Activated CD4-positive, alpha-beta T cell treated with anti-CD3 and anti-CD28 coated beads, Interleukin-2, amount 50 U/mL, for 48 hours (primary cell): ENCODE measurements around the gene AP3B2.

Experiments used
- DNase-seq, 2 experiments: peaks; one replicate each; pipeline ENCODE4 v3.0.0-alpha.2; 2020

The AP3B2 gene

DNA sequence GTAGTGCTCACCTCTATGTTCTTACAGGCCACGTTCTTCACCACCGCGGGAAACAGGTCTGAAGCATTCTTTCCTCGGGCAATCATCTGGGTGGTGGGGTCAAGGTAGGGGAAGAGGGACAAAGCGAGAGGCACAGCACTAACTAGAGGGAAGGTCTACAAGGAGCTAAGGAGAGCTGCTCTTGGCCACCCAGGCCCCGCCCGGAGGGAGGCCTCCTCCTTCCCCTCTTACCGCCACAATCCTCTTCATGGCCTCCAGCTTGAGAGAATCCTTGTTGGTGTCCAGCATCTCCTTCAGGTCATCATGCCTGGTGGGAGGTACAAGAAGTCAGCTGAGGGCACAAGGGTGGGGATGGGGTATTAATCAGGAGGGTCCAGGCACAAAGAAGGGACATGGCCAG is 20.5 kb downstream of the AP3B2 start:
- no peak for DNase-seq

DNA sequence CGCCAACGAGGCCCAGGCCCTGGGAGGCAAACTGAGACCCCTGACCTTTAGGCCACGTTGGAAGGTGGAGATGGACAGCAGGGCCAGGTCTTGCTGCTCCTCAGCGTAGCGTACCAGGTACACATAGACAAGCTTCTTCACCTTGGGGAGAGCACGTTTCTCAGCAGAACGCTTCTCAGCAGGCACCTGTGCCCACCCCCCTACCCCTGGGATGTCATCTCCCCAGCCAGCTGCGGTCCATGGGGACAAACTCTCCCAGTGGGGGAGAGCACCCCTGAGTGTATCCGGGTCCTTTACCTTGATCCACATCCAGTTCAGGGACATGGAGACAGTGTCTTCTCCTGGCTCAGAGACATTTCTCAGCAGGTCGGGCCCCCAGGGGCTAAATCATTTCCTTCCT is 21.0 kb downstream of the AP3B2 start:
- no peak for DNase-seq

DNA sequence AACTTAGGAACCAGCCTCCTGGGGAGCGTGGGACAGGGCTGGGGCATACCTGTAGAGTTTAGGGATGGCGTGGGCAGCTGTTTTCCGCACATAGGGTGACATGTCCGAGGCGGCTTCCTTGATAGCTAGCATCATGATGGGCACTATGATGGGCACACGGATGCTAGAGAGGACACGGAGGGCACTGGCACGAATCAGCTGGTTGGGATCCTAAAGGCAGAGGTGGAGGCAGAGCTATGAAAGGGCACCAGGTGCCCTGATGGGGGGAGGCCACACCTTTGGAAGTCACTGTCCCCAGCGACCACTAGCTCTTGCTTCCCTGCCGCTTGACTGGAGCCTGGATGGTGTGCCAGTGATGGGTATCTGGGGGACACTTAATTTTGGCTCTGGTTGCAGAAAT is 28.3 kb downstream of the AP3B2 start:
- no peak for DNase-seq

DNA sequence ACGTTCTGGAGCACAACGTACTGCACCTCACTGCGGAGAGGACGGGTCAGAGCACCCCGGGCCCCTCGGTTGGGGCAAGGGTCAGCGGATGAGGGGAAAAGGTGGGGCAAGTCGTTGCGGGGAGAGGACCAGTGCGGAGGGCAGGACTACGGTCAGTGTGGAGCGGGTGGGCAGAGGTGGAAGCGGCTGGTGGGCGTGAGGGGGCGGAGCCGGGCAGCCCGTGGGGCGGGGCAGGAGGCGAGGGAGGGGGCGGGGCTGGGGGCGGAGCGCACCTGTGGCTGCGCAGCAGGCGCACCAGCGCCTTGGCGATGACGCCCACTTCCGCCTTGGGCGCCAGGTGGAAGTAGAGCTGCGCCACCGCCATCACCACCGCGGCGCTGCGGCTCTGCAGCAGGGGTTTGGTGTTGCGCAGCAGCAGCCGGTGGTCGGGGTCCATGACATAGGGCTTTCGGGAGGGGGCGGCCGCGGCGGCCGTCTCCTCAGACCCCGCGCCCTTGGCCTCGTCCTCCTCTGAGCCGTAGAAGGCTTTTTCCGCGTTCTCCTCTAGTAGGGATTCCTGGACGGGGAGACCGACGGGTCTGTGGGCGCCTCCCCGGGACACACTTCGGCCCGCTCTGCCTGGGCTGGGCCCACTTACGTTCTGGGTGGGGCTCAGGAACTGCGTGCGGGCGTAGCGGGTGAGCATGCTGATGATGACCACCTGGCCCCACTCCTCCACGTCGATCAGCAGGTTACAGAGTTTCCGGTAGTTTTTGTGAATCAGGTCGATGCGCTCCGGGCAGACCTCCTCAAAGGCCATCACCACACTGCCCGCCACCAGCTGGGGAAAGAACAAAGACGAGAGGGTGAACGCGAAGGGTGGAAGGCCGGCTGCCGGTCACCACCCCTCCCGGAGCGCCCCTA is 29.2 kb downstream of the AP3B2 start:
- peak; percentile 75 to 77 for DNase-seq

DNA sequence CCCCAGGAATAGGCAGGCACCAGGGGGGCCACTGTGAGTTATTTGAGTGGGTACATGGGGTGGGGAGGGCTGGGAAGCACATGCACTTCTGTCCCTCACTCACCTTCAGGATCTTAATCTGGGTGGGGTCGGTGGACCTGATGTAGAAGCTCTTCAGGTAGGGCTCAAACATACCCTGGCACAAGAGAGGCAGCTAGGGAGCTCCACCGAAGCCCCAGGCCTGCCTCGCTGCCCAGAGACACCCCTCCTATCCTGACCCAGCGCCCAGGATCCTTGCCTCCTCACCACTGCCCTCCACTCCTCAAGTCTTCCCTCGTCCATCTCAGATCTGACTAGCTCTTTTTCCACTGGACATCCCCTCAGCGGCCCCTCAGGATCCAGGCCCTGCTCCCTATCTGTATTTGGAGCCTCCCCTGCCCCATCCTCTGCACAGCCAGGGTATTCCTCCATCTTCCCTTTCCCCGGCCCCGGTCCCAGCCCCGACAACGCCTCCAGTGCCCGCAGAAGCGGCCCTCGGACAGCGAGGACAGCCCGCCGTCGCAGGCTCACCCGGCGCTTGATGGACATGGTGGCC is 30.0 kb downstream of the AP3B2 start:
- no peak for DNase-seq

DNA sequence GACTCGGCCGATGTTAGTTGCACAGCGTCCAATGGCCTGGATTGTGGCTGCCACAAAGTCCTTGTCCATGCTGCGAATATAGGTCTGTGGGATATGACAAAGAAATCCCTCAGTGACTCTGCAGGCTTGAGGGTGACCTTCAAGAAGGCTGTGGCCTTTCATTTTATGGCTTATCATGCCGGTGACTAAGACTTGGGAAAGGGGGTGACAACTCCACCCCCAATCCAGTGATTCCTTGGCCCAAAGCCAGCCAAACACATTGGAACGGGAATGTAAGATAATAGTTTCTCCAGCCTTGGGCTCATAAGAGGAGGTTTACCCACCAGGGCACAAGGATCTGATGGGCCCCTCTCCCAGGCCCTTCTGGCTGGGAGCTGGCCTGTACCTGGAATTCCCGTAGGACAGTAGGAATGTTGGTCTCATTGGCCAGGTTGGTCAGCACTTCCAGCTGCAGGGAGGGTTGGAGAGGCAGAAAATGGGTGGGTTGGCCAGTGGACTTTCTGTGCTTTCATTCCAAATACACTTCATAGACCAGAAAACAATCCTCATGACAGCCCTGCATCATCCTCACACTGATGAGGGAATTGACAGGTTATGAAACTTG is 31.9 kb downstream of the AP3B2 start:
- DNase-seq: no peak

DNA sequence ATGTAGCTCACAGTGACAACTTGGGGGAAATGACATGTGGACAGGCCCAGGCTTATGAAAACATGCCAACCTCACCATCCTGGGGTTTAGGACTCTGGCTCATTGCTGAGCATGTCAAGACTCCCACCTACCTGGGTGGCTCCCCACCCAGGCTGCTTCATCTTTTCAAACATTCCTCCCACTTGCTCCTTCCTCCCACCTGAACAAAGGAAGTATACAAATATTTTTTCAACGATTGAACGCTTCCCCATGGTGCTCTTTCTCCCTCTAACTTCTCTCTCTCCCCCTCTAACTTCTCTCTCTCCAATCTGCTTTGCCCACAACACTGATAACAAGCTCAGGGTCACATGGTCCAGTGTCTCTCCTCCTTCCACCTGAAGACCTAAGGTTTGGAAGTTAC is 34.8 kb downstream of the AP3B2 start:
- DNase-seq: no peak

DNA sequence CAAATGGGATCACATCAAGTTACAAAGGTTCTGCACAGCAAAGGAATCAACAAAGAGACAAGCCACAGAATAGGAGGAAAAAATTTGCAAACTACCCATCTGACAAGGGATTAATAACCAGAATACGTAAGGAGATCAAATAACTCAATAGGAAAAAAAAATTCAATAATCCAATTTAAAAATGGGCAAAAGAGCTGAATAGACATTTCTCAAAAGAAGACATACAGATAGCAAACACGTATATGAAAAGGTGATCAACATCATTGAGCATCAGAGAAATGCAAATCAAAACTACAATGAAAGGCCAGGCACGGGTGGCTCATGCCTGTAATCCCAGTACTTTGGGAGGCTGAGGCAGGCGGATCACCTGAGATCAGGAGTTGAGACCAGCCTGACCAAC is 39.0 kb downstream of the AP3B2 start:
- no peak for DNase-seq

DNA sequence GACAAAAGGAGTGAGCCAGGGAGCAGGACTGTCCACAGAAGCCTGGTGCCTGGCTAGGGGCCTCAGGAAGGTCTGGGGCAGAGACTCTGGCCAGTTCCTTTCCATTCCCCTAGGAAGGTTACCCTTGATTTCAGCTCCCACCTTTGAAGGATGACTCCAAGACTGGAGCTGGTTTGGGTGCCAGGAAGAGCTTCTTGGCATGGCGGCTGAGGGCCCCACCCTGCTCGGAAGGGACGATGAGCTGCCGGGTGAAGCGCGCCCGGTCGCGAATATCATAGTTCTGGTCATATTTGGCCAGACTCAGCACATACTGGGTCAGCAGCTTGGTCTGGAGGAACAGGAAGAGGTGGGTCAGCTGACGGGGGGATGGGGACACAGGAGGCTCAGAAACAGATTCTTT is 43.1 kb downstream of the AP3B2 start:
- no peak for DNase-seq

DNA sequence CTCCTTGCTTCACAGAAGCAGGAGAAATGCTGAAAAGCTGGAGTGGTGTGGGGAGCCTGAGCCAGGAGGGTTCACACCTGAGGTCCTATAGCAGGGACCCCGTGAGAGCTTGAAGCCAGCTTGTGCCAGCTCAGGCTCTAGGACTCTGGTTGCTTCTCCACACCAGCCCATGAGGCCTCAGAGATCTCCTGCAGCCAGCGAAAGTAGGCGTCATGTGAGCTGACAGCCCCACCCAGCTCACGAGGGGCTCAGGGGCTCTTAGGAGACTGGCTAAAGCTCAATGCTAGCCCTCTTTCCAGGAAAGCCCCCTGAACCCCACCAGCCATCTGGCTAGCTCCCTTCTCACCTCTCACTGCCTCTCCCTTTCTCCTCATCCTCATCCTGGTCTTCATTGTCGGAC is 45.7 kb downstream of the AP3B2 start:
- no peak for DNase-seq

DNA sequence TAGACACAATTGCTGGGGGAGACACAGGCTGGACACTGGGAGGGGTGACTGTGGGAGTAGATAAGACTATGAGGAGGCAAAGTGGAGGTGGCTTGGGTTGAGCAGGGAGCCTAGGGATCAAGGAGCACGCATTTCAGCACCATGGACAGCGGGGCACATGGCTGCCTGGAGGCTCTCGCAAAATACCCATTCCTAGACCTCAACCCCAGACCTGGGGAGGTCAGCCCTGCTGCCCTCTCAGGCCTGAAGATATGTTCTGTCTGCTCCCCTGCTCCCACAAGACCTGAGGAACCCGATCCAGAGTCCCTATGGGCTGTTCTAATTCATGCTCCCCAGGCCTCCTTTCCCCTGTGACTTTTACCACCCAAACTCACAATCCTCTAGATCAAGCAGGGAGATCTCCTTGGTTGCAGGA is 46.5 kb downstream of the AP3B2 start:
- peak; percentile 55 for DNase-seq

DNA sequence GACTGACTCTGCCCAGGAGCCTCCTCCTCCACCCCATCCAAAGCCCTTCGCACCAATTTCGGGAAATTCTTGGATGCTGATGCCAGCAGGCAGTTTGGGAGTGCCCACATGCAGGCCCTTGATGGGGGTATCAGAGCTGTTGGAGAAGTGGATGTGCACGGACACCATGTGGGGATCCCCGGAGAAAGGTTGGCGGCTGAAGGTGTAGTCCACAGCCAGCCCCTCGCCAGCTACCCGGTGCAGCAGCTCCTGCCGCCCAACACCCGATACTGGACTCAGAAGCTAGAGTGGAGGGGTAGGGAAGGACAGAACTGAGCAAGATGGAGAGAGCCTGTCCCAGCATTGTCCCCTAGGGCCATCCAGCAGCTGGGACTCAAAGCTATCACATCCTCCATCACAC is 47.0 kb downstream of the AP3B2 start:
- no peak for DNase-seq

DNA sequence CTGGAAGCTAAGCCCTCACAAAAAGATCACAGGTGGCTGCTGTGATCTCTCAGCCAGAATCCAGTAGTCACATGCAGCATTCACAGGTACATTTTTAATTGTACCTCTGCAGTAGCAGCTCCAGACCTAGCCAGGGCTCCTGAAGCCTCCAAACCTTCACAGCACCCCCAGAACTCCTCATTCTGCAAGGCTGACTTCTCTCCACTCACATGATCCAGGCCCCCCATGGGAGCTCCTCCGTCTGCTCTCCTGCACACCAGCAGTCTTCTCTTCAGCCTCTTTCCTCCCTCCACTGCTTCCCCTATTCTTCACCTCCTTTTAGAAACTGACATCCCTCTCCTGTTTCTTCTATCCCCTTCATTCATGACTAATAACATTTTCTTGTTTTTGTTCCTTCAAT is 49.3 kb downstream of the AP3B2 start:
- no peak for DNase-seq

DNA sequence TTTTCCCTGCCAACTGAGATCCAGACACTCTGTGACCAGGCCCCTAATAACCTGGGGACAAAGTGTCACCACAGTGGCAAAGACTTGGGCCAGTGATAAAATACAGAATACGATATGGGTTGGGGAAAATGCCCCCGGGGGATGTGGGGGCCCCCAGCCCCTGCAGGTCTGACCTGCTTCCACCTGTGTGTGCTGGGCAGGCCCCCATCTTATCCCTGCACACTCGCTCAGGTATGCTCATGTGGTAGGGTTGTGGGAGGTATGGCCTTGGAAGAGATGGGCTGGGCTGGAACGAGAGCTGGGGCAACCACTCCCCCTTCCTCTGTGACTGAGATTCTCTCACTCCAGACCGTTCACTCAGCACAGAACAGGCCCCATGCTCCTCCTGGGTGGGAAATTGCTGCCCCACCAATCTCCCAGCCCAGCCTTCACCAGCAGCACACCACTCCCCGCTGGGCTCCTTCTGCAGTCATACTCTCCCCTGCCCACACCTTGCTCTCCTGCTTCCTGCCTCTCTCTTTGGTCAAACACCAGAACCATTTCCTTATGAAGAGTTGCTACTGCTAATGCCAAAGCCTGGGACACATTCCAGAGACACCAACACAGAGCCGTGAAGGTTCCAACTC is 52.9 kb downstream of the AP3B2 start:
- no peak for DNase-seq

DNA sequence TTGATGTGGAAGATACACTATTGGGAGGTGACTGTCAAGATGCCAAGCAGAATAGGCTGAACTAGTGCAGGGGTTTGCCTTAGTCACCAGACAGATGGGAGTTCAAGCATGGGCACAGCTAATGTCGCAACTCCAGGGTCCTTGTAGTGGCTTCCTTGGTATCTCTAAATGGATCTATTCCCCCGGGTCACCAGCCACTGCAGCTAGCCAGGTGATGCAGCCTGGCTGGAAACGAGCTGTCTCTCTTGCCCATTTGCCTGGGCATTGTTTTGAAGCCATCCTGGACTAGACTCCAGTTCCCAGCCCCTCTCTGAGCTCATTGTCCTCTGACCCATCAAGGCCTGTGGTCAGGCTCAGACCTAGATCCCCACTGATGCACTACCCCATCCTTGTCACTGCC is 54.1 kb downstream of the AP3B2 start:
- DNase-seq: no peak

DNA sequence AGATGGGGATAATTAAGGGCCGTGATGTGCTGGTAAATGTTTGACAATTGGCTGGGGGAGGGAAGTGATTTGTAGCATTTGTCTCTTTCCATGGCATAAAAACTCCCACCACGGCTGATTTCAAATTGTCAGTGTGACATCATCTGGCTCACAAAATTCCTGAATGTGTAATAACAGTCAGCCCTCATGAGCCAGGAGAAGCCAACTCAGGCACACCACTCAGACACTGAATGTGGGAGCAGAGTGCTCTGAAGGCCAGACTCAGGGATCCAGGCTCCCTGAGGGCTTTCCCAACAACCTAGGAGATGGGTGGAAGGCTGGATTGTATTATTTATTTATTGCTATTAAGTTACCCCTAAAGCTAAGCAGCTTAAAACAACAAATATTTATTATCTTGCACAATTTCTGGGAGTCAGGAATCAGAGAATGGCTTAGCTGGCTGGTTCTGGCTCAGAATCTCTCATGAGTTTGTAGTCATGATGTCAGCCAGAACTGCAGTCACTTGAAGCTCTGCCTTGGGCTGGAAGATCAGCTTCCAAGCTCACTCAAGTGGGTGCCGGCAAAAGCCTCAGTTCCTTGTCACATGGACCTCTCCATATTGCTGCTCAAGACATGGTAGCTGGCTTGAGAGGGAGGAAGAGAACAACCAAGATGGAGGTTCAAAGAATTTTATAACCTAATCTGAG is 56.0 kb downstream of the AP3B2 start:
- DNase-seq: no peak

DNA sequence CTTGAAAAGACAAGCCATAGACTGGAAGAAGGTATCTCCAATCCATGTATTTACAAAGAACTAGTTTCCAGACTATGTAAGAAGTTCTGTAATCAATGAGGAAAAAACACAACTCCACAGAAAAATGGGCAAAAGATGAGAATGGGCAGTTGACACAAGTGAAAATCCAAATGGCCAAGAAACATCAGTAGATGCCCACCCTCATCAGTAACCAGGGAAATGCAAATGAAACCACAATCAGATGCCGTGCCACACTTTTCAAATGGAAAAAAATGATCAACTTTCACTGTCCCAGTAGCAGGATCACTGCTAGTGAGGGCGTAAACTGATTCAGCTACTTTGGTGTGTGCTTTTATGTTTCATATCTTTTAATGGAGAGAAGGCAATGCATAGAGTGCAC is 58.0 kb downstream of the AP3B2 start:
- no peak for DNase-seq

DNA sequence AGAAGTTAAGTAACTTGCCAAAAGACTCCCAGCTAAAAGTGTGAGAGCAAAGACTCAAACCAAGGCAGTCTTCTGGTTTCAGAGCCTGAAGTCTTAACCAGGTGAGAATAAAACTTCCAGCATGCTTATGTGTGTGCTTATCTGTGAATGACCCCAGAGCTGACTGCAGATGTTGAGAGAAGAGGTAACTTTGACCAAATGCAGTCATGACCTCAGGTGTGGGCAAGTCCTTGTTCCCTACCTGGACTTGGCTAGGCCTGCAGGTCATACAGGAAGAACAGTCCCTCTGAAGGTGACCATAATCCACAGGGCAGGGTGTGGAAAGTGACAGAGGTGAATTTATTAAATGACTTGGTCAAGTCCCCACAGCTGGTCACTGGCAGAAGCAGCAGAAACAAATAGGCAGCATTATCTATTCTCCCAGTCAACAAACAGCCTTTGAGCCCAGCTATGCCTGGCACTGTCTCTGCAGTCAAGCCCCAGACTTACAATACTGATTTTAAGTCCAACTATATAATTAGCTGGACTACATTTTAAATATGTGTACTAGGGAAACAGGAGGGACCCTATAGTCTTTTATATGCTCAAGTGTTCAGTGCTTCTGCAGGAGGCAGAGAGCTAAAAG is 59.5 kb downstream of the AP3B2 start:
- no peak for DNase-seq

DNA sequence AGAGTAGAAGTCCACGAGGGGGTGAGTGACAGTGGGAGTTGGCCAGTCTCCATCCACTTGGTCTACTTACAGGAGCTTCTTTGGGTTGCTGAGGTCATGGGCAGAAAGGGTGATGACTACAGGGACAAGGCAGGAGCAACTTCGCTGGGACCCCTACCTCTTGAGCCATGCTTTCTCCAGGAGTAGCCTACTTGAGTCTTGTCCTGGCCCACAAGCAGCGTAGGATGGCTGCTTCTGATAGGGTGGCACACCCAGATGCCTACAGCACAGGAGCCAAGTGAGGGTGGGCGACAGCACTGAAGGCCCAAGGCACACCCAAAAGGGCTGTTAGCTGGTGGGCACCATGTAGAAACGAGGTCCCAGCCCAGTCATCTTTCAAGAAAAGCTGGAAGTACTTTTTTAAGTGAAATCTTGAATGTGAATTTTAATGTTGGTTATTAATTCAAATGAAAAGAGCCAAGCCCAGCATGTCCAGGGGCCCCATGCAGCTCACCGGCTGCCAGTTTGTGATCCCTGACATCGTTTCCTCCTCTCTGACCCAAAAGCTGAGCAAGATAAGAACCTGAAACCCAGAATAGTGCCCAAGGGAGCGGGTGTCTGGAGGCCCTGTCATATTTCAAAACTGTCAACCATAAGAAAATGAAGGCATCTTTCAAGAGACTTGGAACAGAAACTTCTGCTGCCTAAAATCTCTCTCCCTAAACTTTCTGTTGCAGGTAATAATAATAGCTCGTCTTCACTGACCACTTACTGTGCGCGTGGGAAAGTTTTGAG is 60.3 kb downstream of the AP3B2 start:
- no peak for DNase-seq

DNA sequence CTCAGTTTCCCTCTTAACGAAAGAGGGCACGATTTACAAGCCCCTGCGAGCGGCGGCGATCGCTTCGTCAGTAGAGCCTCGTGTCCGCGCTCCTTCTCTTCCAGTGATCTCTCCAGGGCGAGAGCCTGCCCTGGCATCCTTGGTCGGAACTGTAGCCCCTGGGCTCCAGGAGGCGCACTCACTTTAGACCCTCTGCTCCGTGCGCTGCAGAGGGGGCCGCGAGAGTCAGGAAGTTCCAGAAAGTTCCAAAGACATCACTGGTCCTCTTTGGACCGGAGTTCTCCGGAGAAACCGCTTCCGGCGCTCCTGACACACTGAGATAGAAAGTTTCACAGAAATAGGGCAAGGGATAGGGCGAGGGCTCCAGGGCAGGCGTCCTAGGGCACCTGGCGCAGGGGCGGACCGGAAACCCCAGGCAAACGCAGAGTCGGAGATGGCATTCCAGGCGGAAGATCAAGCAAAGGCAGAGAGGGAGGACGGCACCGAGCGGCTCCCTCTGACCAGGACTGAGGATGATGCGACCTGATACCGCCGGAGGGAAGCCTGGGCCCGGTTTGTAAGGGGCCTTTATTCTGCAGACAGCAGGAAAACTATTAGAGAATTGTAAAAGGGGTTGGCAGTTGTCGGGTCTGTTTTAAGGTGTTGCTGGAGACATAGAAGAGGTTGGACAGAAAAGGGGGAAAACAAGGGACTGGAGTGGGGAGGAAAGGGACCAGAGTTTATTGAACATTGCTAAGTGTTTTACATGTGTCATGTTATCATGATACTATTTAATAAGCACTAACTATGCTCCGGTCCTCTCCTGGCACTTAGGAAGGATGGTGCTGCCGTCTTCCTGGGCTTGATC is 61.2 kb downstream of the AP3B2 start:
- no peak for DNase-seq

DNA sequence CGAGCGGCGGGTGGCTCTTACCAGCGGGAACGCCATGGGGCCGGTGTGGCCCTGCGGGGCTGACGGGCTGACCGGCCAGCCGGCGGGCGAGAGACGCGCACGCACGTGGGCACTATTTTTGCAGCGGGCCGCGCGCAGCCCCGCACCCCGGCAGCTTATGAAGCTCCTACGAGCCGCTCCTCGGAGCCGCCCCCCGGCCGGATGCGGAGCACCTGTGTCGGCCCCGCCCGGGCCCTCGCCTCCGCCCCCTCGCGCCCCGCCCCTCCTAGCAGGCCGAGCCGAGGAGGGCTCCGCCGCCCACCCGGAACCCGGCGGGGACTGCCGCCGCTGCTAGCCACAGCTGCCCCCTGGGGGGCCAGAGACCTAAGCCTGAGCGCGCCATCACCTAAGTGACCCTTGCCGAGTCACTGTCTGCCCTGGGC is 61.8 kb downstream of the AP3B2 start:
- peak; percentile 32 to 36 for DNase-seq
